WTC11 (cell line): ENCODE measurements around the gene PUSL1. TPM values are rescaled to one million over a fixed set of nuclear protein-coding genes. Genes with fewer than 3 reads are reported as not detected.

Experiments
- ATAC-seq: fragments of 200-7000 bp; cut with Tn5 transposase; 2 replicates; pipeline ENCODE4 v1.10.0; 2021; ENCODE audit warnings: mild to moderate bottlenecking, moderate library complexity
- CTCF ChIA-PET: fragments of 300-600 bp; sonication (Branson Sonifier 250); formaldehyde crosslinking; loops from one replicate; lab custom pipeline; 2021; ENCODE audit warnings: antibody characterized with exemption; lab: Charles Lee
- POLR2A ChIA-PET: fragments of 350-600 bp; sonication (Branson Sonifier 250); formaldehyde crosslinking; loops from one replicate; lab custom pipeline; 2021; ENCODE audit warnings: antibody characterized with exemption; lab: Charles Lee
- DNase-seq: peaks from one replicate; pipeline ENCODE4 v3.0.0; 2021; ENCODE audit warnings: low spot score
- H3K27ac Mint-ChIP-seq: 2 replicates; pipeline ENCODE4 v1.8.0; 2021; ENCODE audit warnings: mixed read lengths
- H3K27me3 Mint-ChIP-seq: 2 replicates; pipeline ENCODE4 v1.8.0; 2021; ENCODE audit warnings: low read depth, mild to moderate bottlenecking, moderate library complexity, mixed read lengths
- H3K36me3 Mint-ChIP-seq: 2 replicates; pipeline ENCODE4 v1.8.0; 2021; ENCODE audit warnings: mixed read lengths
- H3K4me1 Mint-ChIP-seq: 2 replicates; pipeline ENCODE4 v1.8.0; 2022; ENCODE audit warnings: mixed read lengths
- H3K4me3 Mint-ChIP-seq: 2 replicates; pipeline ENCODE4 v1.8.0; 2021; ENCODE audit warnings: mild to moderate bottlenecking, moderate library complexity, mixed read lengths
- H3K9me3 Mint-ChIP-seq: 2 replicates; pipeline ENCODE4 v1.8.0; 2021; ENCODE audit warnings: mixed read lengths
- ATF3 ChIP-seq: sonication (generic); formaldehyde crosslinking; conservative IDR thresholded peaks from 2 replicates; pipeline ENCODE4 v1.8.1; 2022; ENCODE audit warnings: mild to moderate bottlenecking, missing genetic modification reagents
- CREB1 ChIP-seq: sonication (generic); formaldehyde crosslinking; IDR thresholded peaks from 2 replicates; pipeline ENCODE4 v1.8.0; 2023; ENCODE audit warnings: mild to moderate bottlenecking, missing genetic modification reagents
- FOXP1 ChIP-seq: sonication (generic); formaldehyde crosslinking; IDR thresholded peaks from 2 replicates; pipeline ENCODE4 v1.8.0; 2022; ENCODE audit warnings: missing genetic modification reagents, mild to moderate bottlenecking, moderate library complexity, borderline replicate concordance
- FOXP4 ChIP-seq: sonication (generic); formaldehyde crosslinking; IDR thresholded peaks from 2 replicates; pipeline ENCODE4 v1.8.0; 2022; ENCODE audit warnings: mild to moderate bottlenecking, missing genetic modification reagents
- GABPB1 ChIP-seq: sonication (generic); formaldehyde crosslinking; IDR thresholded peaks from 2 replicates; pipeline ENCODE4 v1.8.1; 2023; ENCODE audit warnings: mild to moderate bottlenecking, missing genetic modification reagents
- GRHL2 ChIP-seq: fragments of 250-450 bp; sonication (Bioruptor Pico); IDR thresholded peaks from 2 replicates; pipeline ENCODE4 v1.8.0; 2022; ENCODE audit warnings: mild to moderate bottlenecking, moderate library complexity; ENCODE audit not compliant: insufficient replicate concordance, severe bottlenecking
- JAZF1 ChIP-seq: fragments of 250-450 bp; sonication (Bioruptor Pico); IDR thresholded peaks from 2 replicates; pipeline ENCODE4 v1.9.0; 2021; ENCODE audit warnings: moderate library complexity, mild to moderate bottlenecking, inconsistent platforms
- KAT7 ChIP-seq: sonication (generic); formaldehyde crosslinking; IDR thresholded peaks from 2 replicates; pipeline ENCODE4 v1.8.1; 2023; ENCODE audit warnings: missing genetic modification reagents, mild to moderate bottlenecking, borderline replicate concordance
- NFATC4 ChIP-seq: fragments of 250-450 bp; sonication (Bioruptor Pico); IDR thresholded peaks from 2 replicates; pipeline ENCODE4 v1.9.0; 2021; ENCODE audit warnings: mild to moderate bottlenecking
- NFYB ChIP-seq: sonication (generic); formaldehyde crosslinking; conservative IDR thresholded peaks from 2 replicates; pipeline ENCODE4 v1.8.0; 2022; ENCODE audit warnings: low read depth, missing genetic modification reagents
- NR1H2 ChIP-seq: sonication (generic); formaldehyde crosslinking; IDR thresholded peaks from 2 replicates; pipeline ENCODE4 v1.9.0; 2021; ENCODE audit warnings: mild to moderate bottlenecking, moderate library complexity, missing genetic modification reagents
- PRDM15 ChIP-seq: sonication (generic); formaldehyde crosslinking; IDR thresholded peaks from 2 replicates; pipeline ENCODE4 v1.8.0; 2022; ENCODE audit warnings: missing genetic modification reagents
- PRRX2 ChIP-seq: fragments of 250-450 bp; sonication (Bioruptor Pico); IDR thresholded peaks from 2 replicates; pipeline ENCODE4 v1.8.0; 2021; ENCODE audit warnings: mild to moderate bottlenecking
- ZBTB43 ChIP-seq: sonication (generic); formaldehyde crosslinking; IDR thresholded peaks from 2 replicates; pipeline ENCODE4 v1.8.1; 2023; ENCODE audit warnings: mild to moderate bottlenecking, missing genetic modification reagents
- ZNF232 ChIP-seq: sonication (generic); formaldehyde crosslinking; IDR thresholded peaks from 2 replicates; pipeline ENCODE4 v1.8.0; 2022; ENCODE audit warnings: mild to moderate bottlenecking, missing genetic modification reagents
- ZNF263 ChIP-seq: sonication (generic); formaldehyde crosslinking; IDR thresholded peaks from 2 replicates; pipeline ENCODE4 v1.8.1; 2022; ENCODE audit warnings: low read depth, mild to moderate bottlenecking, moderate library complexity, missing genetic modification reagents
- ZNF281 ChIP-seq: sonication (generic); formaldehyde crosslinking; IDR thresholded peaks from 2 replicates; pipeline ENCODE4 v1.8.0; 2023; ENCODE audit warnings: mild to moderate bottlenecking, missing genetic modification reagents
- ZNF416 ChIP-seq: fragments of 250-450 bp; sonication (Bioruptor Pico); IDR thresholded peaks from 2 replicates; pipeline ENCODE4 v1.9.0; 2021; ENCODE audit warnings: mild to moderate bottlenecking, inconsistent platforms
- total RNA-seq: library from RNA; stranded (reverse); gene quantifications from 3 replicates; pipeline ENCODE4 v1.2.3, GENCODE V29; 2021

PUSL1 gene
- total RNA-seq, 1 experiment from 2014 or later: 51.5 TPM

- Mint-ChIP-seq H3K4me1 (peaks cover under 1% of the 10 kb centered on the region), H3K9me3 (peaks cover 8% of the 10 kb centered on the region), H3K36me3 (peaks cover 17% of the 10 kb centered on the region), H3K4me3 (no peak overlapping the region), H3K27ac (no peak overlapping the region), H3K27me3 (no peaks in the 10 kb centered on the region)
- no peak for ATAC-seq
- DNase-seq: no peak
- ChIA-PET POLR2A (no interaction called here), CTCF (interaction anchor here (1.0 kb wide), 1 partner anchor 12 kb away, joined by 3 read pairs; no protein-coding TSS in a partner anchor)
- TF ChIP-seq NFYB (CRISPR knock-in tag) (no peak), PRRX2 (CRISPR knock-in tag) (no peak), CREB1 (no peak), PRDM15 (CRISPR knock-in tag) (no peak), ATF3 (no peak), FOXP1 (CRISPR knock-in tag) (no peak), ZBTB43 (CRISPR knock-in tag) (no peak), ZNF263 (CRISPR knock-in tag) (no peak), KAT7 (no peak), ZNF281 (CRISPR knock-in tag) (no peak), NFATC4 (CRISPR knock-in tag) (no peak)
Observed at GRCh38 chr1:1342061-1342562, 33.7 kb downstream of the PUSL1 start.

GRCh38 chr1:1342584-1343115, 34.3 kb downstream of the PUSL1 start:
- H3K36me3 Mint-ChIP-seq: peaks cover 17% of the 10 kb centered on the region
- TF ChIP-seq GABPB1 (CRISPR knock-in tag): no peak
- TF ChIP-seq ZNF232 (CRISPR knock-in tag): no peak
- no peak for TF ChIP-seq ZNF416 (CRISPR knock-in tag)
- TF ChIP-seq JAZF1: no peak
- TF ChIP-seq FOXP4 (CRISPR knock-in tag): no peak
- no peak for TF ChIP-seq NR1H2 (CRISPR knock-in tag)
- no peak for TF ChIP-seq GRHL2 (CRISPR knock-in tag)
- TF ChIP-seq, all 79 proteins: peak for 0
- POLR2A ChIA-PET: interaction anchor here (1.0 kb wide), 1 partner anchor 11 kb away, joined by 3 read pairs; no protein-coding TSS in a partner anchor
- Mint-ChIP-seq H3K4me1 (peaks cover 6% of the 10 kb centered on the region), H3K9me3 (peaks cover 8% of the 10 kb centered on the region), H3K4me3 (no peak overlapping the region), H3K27me3 (no peaks in the 10 kb centered on the region), H3K27ac (no peak overlapping the region)
- DNase-seq: no peak
- CTCF ChIA-PET: no interaction called here
- ATAC-seq: no peak
